ENCODE results near the gene SYTL3.

GRCh38 chr6:158739673-158740072, 89.8 kb downstream of the SYTL3 start:
- no peak for TF ChIP-seq POLR2A (IDR thresholded peaks at IDR 0.05)
- TF ChIP-seq CTCF (IDR thresholded peaks at IDR 0.05): no peak

All from lower leg skin (tissue), 3 donors.